Measurements from ENCODE around the gene ATP8A2.

The ATP8A2 gene

GRCh38 chr13:25887962-25888655 is 516.3 kb downstream of the ATP8A2 start:
- TF ChIP-seq FOXP2 (optimal IDR thresholded peaks at IDR 0.05; ENCODE audit: borderline replicate concordance, extremely low read depth, extremely low read length, insufficient read depth) (no peak), SIN3A (IDR thresholded peaks at IDR 0.05; ENCODE audit: borderline replicate concordance, insufficient read depth, low read length) (no peak), POLR2AphosphoS5 (IDR thresholded peaks at IDR 0.05; ENCODE audit: low read depth, low read length) (no peak), TAF1 (IDR thresholded peaks at IDR 0.05; ENCODE audit: borderline replicate concordance, insufficient read depth, low read length) (no peak), REST (IDR thresholded peaks at IDR 0.05; ENCODE audit: insufficient read depth in 1 of 2, low read depth in 2 of 2, low read length in 2 of 2) (no peak)

- no peak for TF ChIP-seq SIN3A (IDR thresholded peaks at IDR 0.05; ENCODE audit: borderline replicate concordance, insufficient read depth, low read length)
- TF ChIP-seq POLR2AphosphoS5 (IDR thresholded peaks at IDR 0.05; ENCODE audit: low read depth, low read length), result no peak
- TF ChIP-seq FOXP2 (optimal IDR thresholded peaks at IDR 0.05; ENCODE audit: borderline replicate concordance, extremely low read depth, extremely low read length, insufficient read depth), result no peak
Observed at GRCh38 chr13:25890671-25891212, 519.0 kb downstream of the ATP8A2 start.

GRCh38 chr13:25898991-25899390 is 527.2 kb downstream of the ATP8A2 start:
- TF ChIP-seq FOXP2 (optimal IDR thresholded peaks at IDR 0.05; ENCODE audit: borderline replicate concordance, extremely low read depth, extremely low read length, insufficient read depth) (no peak), POLR2AphosphoS5 (IDR thresholded peaks at IDR 0.05; ENCODE audit: low read depth, low read length) (no peak), TAF1 (IDR thresholded peaks at IDR 0.05; ENCODE audit: borderline replicate concordance, insufficient read depth, low read length) (no peak), SIN3A (IDR thresholded peaks at IDR 0.05; ENCODE audit: borderline replicate concordance, insufficient read depth, low read length) (no peak), REST (IDR thresholded peaks at IDR 0.05; ENCODE audit: insufficient read depth in 1 of 2, low read depth in 2 of 2, low read length in 2 of 2) (no peak)

GRCh38 chr13:25899464-25899863 is 527.7 kb downstream of the ATP8A2 start:
- TF ChIP-seq REST (IDR thresholded peaks at IDR 0.05; ENCODE audit: insufficient read depth in 1 of 2, low read depth in 2 of 2, low read length in 2 of 2) (no peak), TAF1 (IDR thresholded peaks at IDR 0.05; ENCODE audit: borderline replicate concordance, insufficient read depth, low read length) (no peak), FOXP2 (optimal IDR thresholded peaks at IDR 0.05; ENCODE audit: borderline replicate concordance, extremely low read depth, extremely low read length, insufficient read depth) (no peak), SIN3A (IDR thresholded peaks at IDR 0.05; ENCODE audit: borderline replicate concordance, insufficient read depth, low read length) (no peak), POLR2AphosphoS5 (IDR thresholded peaks at IDR 0.05; ENCODE audit: low read depth, low read length) (no peak)

- no peak for TF ChIP-seq TAF1 (IDR thresholded peaks at IDR 0.05; ENCODE audit: borderline replicate concordance, insufficient read depth, low read length)
- no peak for TF ChIP-seq REST (IDR thresholded peaks at IDR 0.05; ENCODE audit: insufficient read depth in 1 of 2, low read depth in 2 of 2, low read length in 2 of 2)
- no peak for TF ChIP-seq FOXP2 (optimal IDR thresholded peaks at IDR 0.05; ENCODE audit: borderline replicate concordance, extremely low read depth, extremely low read length, insufficient read depth)
- TF ChIP-seq SIN3A (IDR thresholded peaks at IDR 0.05; ENCODE audit: borderline replicate concordance, insufficient read depth, low read length), result no peak
- TF ChIP-seq POLR2AphosphoS5 (IDR thresholded peaks at IDR 0.05; ENCODE audit: low read depth, low read length), result no peak
Observed at GRCh38 chr13:25899952-25900351, 528.2 kb downstream of the ATP8A2 start.

All from PFSK-1 (cell line).